ENCODE data around the gene NTN4. TPM values are rescaled to one million over a fixed set of nuclear protein-coding genes. Genes with fewer than 3 reads are reported as not detected.

The NTN4 gene
- total RNA-seq, 2 experiments from 2014 or later: not detected

GRCh38 chr12:95634622-95635621 lies 155.6 kb downstream of the NTN4 start:
- Mint-ChIP-seq H3K9me3 (no peaks in the 10 kb centered on the region), H3K27ac (no peak overlapping the region), H3K27me3 (peaks cover 4% of the 10 kb centered on the region), H3K4me1 (ENCODE audit: low read depth) (no peaks in the 10 kb centered on the region), H3K36me3 (ENCODE audit: low read depth) (no peaks in the 10 kb centered on the region), H3K4me3 (no peak overlapping the region)
- no peak for ATAC-seq
- CTCF ChIA-PET: interaction anchor here (1.9 kb wide), 1 partner anchor 26 kb away, joined by 5 read pairs; no protein-coding TSS in a partner anchor
- POLR2A ChIA-PET: no interaction called here
- DNase-seq: no peak
- no peak for TF ChIP-seq CTCF (IDR thresholded peaks at IDR 0.05)
- intact Hi-C loops (cut with micrococcal nuclease): no loop called here

- H3K27me3 Mint-ChIP-seq: peaks cover 4% of the 10 kb centered on the region
- DNase-seq (no peak), ATAC-seq (no peak)
- no peak overlapping the region for H3K27ac Mint-ChIP-seq
- CTCF ChIA-PET: interaction anchor here (1.9 kb wide), 1 partner anchor 27 kb away, joined by 5 read pairs; no protein-coding TSS in a partner anchor
- TF ChIP-seq CTCF (IDR thresholded peaks at IDR 0.05): no peak
- no peaks in the 10 kb centered on the region for H3K9me3 Mint-ChIP-seq
- intact Hi-C loops (cut with micrococcal nuclease): no loop called here
- H3K36me3 Mint-ChIP-seq (ENCODE audit: low read depth): no peaks in the 10 kb centered on the region
- H3K4me3 Mint-ChIP-seq: no peak overlapping the region
- POLR2A ChIA-PET: no interaction called here
- no peaks in the 10 kb centered on the region for H3K4me1 Mint-ChIP-seq (ENCODE audit: low read depth)
These were observed 156.7 kb downstream of the NTN4 start for GRCh38 chr12:95633732-95634465.

- no peak for TF ChIP-seq CTCF (IDR thresholded peaks at IDR 0.05)
- DNase-seq (peak; percentile 14), ATAC-seq (no peak)
- ChIA-PET CTCF (no interaction called here), POLR2A (no interaction called here)
- no peaks in the 10 kb centered on the region for H3K36me3 Mint-ChIP-seq (ENCODE audit: low read depth)
- no peak overlapping the region for H3K4me3 Mint-ChIP-seq
- intact Hi-C loops (cut with micrococcal nuclease): no loop called here
- no peaks in the 10 kb centered on the region for H3K9me3 Mint-ChIP-seq
- H3K4me1 Mint-ChIP-seq (ENCODE audit: low read depth): no peaks in the 10 kb centered on the region
- H3K27ac Mint-ChIP-seq: no peak overlapping the region
- H3K27me3 Mint-ChIP-seq: peaks cover 4% of the 10 kb centered on the region
These were observed 157.4 kb downstream of the NTN4 start for GRCh38 chr12:95633049-95633731.

- Mint-ChIP-seq H3K9me3 (no peaks in the 10 kb centered on the region), H3K27me3 (peaks cover 3% of the 10 kb centered on the region), H3K27ac (no peak overlapping the region), H3K4me1 (ENCODE audit: low read depth) (no peaks in the 10 kb centered on the region), H3K36me3 (ENCODE audit: low read depth) (no peaks in the 10 kb centered on the region), H3K4me3 (no peak overlapping the region)
- intact Hi-C loops (cut with micrococcal nuclease): no loop called here
- CTCF ChIA-PET: no interaction called here
- TF ChIP-seq CTCF (IDR thresholded peaks at IDR 0.05): no peak
- ATAC-seq: no peak
- POLR2A ChIA-PET: no interaction called here
- DNase-seq: no peak
These were observed 160.1 kb downstream of the NTN4 start for GRCh38 chr12:95630496-95630895.
